Gastroesophageal sphincter (tissue), 4 donors: ENCODE measurements around the gene FBXL16. TPM values are rescaled to one million over a fixed set of nuclear protein-coding genes. Genes with fewer than 3 reads are reported as not detected.

ENCODE experiments used
- ATAC-seq: fragments of 150-250 bp; one replicate; pipeline ENCODE4 v1.9.1; 2016; ENCODE audit warnings: mild to moderate bottlenecking, moderate library complexity
- H3K27ac ChIP-seq, 4 donors: fragments of 200-600 bp; sonication (generic) in 3 of 4; 1 replicate in 3 of 4; 2 replicates in 1 of 4; pipeline ENCODE4 v1.5.1; 2016 to 2019
- H3K27me3 ChIP-seq: fragments of 200-600 bp; sonication (generic); one replicate; pipeline ENCODE4 v1.5.1; 2019
- H3K36me3 ChIP-seq, 2 donors: fragments of 200-600 bp; sonication (generic); one replicate each; pipeline ENCODE4 v1.5.1; 2019; ENCODE audit warnings: control low read depth in 1 of 2
- H3K4me1 ChIP-seq, 3 donors: fragments of 200-600 bp; sonication (generic); 1 replicate in 2 of 3; 2 replicates in 1 of 3; pipeline ENCODE4 v1.5.1; 2016 to 2019; ENCODE audit warnings: control low read depth in 2 of 3
- H3K4me3 ChIP-seq, 2 donors: fragments of 200-600 bp; sonication (generic); one replicate each; pipeline ENCODE4 v1.5.1; 2019; ENCODE audit warnings: mild to moderate bottlenecking in 1 of 2, moderate library complexity in 1 of 2
- H3K9me3 ChIP-seq, 3 donors: fragments of 200-600 bp; sonication (generic); one replicate each; pipeline ENCODE4 v1.5.1; 2017 to 2019; ENCODE audit warnings: control low read depth in 2 of 3
- EP300 ChIP-seq: sonication (generic); formaldehyde crosslinking; IDR thresholded peaks from one replicate; pipeline ENCODE4 v1.6.1; 2017; ENCODE audit warnings: antibody characterized with exemption, mild to moderate bottlenecking
- POLR2A ChIP-seq, 2 donors: fragments of 450-650 bp; IDR thresholded peaks; one replicate each; pipeline ENCODE4 v1.6.1; 2017; ENCODE audit warnings: antibody characterized with exemption in 2 of 2, mild to moderate bottlenecking in 2 of 2, moderate library complexity in 1 of 2
- POLR2AphosphoS5 ChIP-seq: sonication (generic); formaldehyde crosslinking; IDR thresholded peaks from one replicate; pipeline ENCODE4 v1.6.1; 2017; ENCODE audit warnings: antibody characterized with exemption
- WGBS, 2 donors: methylation state at CpG; one replicate each; pipeline ENCODE4 v1.1.5; 2018; ENCODE audit warnings: low coverage in 1 of 2; 5-methylcytosine and 5-hydroxymethylcytosine counted together
- total RNA-seq, 4 donors: library from RNA; depleted of rRNA; stranded (reverse); fragments of >200 nt; gene quantifications; one replicate each; pipeline ENCODE4 v1.1.0, GENCODE V29; 2016
- TF ChIP-seq, protein P1 (sequence below), 4 experiments: fragments of 200-600 bp in 2 of 4; fragments of 450-650 bp in 2 of 4; sonication (generic) in 1 of 4; IDR thresholded peaks; one replicate each; pipeline ENCODE4 v1.5.1; 2017 to 2019; ENCODE audit warnings: antibody characterized with exemption in 4 of 4, mild to moderate bottlenecking in 2 of 4, moderate library complexity in 2 of 4

Gene FBXL16
- total RNA-seq, 4 donors from 2014 or later = 0.27 to 1.4 (median 0.35) TPM

DNA sequence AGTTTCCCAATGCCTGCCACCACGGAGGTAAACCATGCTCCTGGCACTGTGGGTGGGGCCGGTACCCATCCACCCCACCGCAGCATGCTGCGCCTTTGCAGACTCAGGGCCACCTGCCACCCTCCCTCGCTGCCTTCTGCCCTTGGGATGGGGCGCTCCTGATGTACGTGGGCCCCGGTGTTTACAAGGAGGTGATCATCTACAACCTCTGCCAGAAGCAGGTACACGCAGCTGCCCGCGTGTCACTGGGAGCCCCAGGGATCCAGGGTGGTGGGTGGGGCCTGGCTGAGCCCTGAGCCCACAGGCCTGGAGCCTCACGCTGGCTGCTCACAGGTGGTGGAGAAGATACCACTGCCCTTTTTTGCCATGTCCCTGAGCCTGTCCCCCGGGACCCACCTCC, 39.0 kb downstream of the FBXL16 start:
- no peak for ATAC-seq
- Histone ChIP-seq H3K36me3 (peaks cover 0 to 27% of the 10 kb centered on the region in 2 donors), H3K4me1 (peaks cover 0 to 34% (median 11%) of the 10 kb centered on the region in 3 donors), H3K4me3 (no peak overlapping the region), H3K9me3 (no peaks in the 10 kb centered on the region), H3K27me3 (no peaks in the 10 kb centered on the region), H3K27ac (no peak overlapping the region)
- TF ChIP-seq, protein P1, sequence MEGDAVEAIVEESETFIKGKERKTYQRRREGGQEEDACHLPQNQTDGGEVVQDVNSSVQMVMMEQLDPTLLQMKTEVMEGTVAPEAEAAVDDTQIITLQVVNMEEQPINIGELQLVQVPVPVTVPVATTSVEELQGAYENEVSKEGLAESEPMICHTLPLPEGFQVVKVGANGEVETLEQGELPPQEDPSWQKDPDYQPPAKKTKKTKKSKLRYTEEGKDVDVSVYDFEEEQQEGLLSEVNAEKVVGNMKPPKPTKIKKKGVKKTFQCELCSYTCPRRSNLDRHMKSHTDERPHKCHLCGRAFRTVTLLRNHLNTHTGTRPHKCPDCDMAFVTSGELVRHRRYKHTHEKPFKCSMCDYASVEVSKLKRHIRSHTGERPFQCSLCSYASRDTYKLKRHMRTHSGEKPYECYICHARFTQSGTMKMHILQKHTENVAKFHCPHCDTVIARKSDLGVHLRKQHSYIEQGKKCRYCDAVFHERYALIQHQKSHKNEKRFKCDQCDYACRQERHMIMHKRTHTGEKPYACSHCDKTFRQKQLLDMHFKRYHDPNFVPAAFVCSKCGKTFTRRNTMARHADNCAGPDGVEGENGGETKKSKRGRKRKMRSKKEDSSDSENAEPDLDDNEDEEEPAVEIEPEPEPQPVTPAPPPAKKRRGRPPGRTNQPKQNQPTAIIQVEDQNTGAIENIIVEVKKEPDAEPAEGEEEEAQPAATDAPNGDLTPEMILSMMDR (IDR thresholded peaks at IDR 0.05) = no peak
- TF ChIP-seq EP300 (no peak), POLR2AphosphoS5 (no peak), POLR2A (IDR thresholded peaks at IDR 0.05) (no peak)
- no CpG with 5 or more reads among the region's 13 CpGs for WGBS, 2 donors

DNA sequence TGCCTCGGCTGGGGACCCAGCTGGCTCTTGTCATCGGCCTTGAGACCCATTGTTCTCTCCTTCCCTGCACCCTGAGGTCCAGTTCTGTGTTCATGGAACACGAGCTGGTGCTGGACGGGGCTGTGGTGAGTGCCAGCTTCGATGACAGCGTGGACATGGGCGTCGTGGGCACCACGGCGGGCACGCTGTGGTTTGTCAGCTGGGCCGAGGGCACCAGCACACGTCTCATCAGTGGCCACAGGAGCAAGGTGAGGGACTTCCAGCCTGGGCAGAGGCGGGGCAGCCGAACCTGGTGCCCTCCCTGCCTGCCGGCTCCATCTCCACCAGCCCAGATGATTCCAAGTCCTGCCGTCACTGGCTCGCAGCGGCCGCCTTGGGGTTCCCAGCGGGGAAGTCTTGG, 43.0 kb downstream of the FBXL16 start:
- Histone ChIP-seq H3K9me3 (no peaks in the 10 kb centered on the region), H3K36me3 (peaks cover 0 to 14% of the 10 kb centered on the region in 2 donors), H3K27me3 (no peaks in the 10 kb centered on the region), H3K27ac (no peak overlapping the region), H3K4me1 (peaks cover 0 to 32% (median 12%) of the 10 kb centered on the region in 3 donors), H3K4me3 (no peak overlapping the region)
- no peak for TF ChIP-seq EP300
- no peak for TF ChIP-seq POLR2AphosphoS5
- WGBS, 2 donors = 93% methylated on average over 3 of the region's 21 CpGs; no CpG with 5 or more reads in 1 of the 2 donors
- ATAC-seq = no peak

DNA sequence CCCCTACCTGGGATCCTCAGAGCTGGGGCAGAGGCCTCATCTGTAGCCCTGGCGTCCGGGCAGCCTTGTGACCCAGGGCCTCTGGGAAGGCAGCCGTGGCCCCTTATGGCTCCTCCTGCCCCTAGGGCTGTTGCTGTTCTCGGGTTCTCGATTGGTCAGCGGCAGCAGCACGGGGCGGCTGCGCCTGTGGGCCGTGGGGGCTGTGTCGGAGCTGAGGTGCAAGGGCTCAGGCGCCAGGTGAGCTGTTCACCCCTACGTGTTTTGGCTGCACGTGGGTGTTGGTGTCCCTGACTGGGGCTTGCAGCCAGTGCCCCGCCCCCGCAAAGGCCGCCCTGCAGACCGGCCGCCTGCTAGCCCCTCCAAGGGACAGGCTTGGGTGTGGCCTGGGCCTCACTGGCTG, 43.5 kb downstream of the FBXL16 start:
- TF ChIP-seq EP300 = no peak
- TF ChIP-seq POLR2AphosphoS5 = no peak
- no peak for TF ChIP-seq POLR2A (IDR thresholded peaks at IDR 0.05)
- TF ChIP-seq, protein P1 (IDR thresholded peaks at IDR 0.05) = no peak
- Histone ChIP-seq H3K4me3 (no peak overlapping the region), H3K36me3 (peaks cover 0 to 19% of the 10 kb centered on the region in 2 donors), H3K4me1 (peaks cover 0 to 27% (median 12%) of the 10 kb centered on the region in 3 donors), H3K9me3 (no peaks in the 10 kb centered on the region), H3K27ac (no peak overlapping the region), H3K27me3 (no peaks in the 10 kb centered on the region)
- no CpG with 5 or more reads among the region's 19 CpGs for WGBS, 2 donors
- ATAC-seq = no peak

DNA sequence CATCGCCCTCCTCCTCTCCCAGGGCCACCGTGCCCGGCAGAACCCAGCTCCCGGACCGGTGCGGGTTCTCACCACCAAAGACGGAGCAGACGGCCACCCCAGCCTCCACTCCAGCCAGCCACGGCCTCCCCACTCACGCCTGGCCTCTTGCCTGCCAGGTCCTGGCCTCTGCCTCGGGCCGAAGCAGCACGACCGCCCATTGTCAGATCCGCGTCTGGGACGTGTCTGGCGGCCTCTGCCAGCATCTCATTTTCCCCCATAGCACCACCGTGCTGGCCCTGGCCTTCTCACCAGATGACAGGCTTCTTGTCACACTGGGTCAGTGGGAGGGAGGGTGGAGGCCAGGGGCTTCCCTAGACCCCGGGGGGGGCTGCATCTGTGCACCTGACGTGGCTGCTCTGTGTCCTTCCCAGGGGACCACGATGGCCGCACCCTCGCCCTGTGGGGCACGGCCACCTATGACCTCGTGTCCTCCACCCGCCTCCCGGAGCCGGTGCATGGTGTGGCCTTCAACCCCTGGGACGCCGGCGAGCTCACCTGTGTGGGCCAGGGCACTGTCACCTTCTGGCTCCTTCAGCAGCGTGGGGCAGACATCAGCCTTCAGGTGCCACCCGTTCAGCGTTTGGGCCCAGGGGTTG, 44.3 kb downstream of the FBXL16 start:
- 90% methylated on average over 4 of the region's 35 CpGs; no CpG with 5 or more reads in 1 of the 2 donors for WGBS, 2 donors
- no peak for TF ChIP-seq EP300
- TF ChIP-seq POLR2A (IDR thresholded peaks at IDR 0.05) = no peak
- TF ChIP-seq, protein P1 (IDR thresholded peaks at IDR 0.05) = no peak
- Histone ChIP-seq H3K4me3 (peak overlapping the region in 1 of 2 donors; percentile 43), H3K4me1 (peaks cover 0 to 24% (median 12%) of the 10 kb centered on the region in 3 donors), H3K27me3 (no peaks in the 10 kb centered on the region), H3K27ac (peak overlapping the region; percentile 11 to 84 (median 82)), H3K36me3 (peaks cover 0 to 27% of the 10 kb centered on the region in 2 donors), H3K9me3 (no peaks in the 10 kb centered on the region)
- ATAC-seq = peak; percentile 1

DNA sequence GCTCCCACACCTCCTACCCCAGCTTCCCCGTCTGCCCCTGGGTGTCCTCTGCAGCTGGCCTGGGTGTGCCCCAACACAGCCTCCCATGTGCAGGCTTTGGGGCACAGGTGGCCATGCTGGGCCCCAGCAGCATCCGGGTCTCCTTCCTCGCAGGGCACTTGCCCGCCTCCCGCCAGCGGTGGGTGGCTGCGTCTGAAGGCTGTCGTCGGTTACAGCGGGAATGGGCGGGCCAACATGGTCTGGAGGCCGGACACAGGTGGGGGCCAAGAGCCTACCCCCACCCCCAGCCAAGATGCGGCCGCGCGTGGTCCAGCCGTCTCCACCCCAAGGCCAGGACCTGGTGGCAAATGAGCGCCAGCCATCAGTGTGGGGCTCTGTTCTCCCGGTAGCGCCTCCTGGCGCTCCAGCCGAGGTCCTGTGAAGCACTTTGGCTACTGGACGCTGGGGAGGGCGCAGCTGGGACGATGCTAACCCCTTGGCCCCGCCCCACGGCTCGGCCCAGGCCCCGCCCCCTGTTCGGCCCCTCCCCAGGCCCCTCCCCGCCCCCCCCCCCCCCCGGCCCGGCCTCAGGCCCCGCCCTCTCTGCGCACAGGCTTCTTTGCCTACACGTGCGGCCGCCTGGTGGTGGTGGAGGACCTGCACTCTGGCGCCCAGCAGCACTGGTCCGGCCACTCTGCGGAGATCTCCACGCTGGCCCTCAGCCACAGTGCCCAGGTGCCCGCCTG, 45.0 kb downstream of the FBXL16 start:
- TF ChIP-seq, protein P1 (IDR thresholded peaks at IDR 0.05) = peak in 3 of 4 experiments; percentile 72 to 76 (median 74)
- TF ChIP-seq EP300 = no peak
- TF ChIP-seq POLR2A (IDR thresholded peaks at IDR 0.05) = no peak
- TF ChIP-seq POLR2AphosphoS5 = no peak
- Histone ChIP-seq H3K4me3 (peak overlapping the region in 1 of 2 donors; percentile 43), H3K27me3 (no peaks in the 10 kb centered on the region), H3K27ac (peak overlapping the region; percentile 31 to 91 (median 84)), H3K9me3 (no peaks in the 10 kb centered on the region), H3K36me3 (peaks cover 0 to 33% of the 10 kb centered on the region in 2 donors), H3K4me1 (peaks cover 0 to 24% (median 12%) of the 10 kb centered on the region in 3 donors)
- no CpG with 5 or more reads among the region's 43 CpGs for WGBS, 2 donors
- peak; percentile 87 for ATAC-seq
